HG02642 (cell line): ENCODE measurements around the gene TNFAIP2.

Source experiments
- ATAC-seq: cut with Tn5 transposase; IDR thresholded peaks from one replicate; pipeline ENCODE4 v1.9.1; 2021; ENCODE audit warnings: mild to moderate bottlenecking; ENCODE audit not compliant: unreplicated experiment, poor library complexity

The TNFAIP2 gene

GRCh38 chr14:103177376-103177775 lies 54.1 kb downstream of the TNFAIP2 start:
- ATAC-seq, result no peak

DNA sequence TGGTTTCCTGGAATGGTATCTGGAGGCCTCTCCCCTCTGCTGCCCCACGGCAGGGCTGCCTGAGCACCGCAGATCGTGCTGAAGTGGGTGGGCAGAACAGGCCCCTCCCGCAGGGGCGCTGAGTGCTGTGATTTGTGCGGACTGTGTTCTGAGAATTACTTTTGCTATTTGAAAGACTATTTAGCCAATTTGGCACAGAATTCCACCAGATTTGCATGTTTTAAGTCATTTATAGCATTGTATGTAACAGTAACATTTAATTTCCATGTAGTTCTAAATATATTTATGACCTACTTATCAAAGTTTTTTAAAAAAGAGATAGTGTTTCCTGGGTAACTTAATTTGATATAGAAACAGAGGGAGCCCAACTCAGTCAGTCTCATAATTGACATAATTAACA lies 55.3 kb downstream of the TNFAIP2 start:
- no peak for ATAC-seq

DNA sequence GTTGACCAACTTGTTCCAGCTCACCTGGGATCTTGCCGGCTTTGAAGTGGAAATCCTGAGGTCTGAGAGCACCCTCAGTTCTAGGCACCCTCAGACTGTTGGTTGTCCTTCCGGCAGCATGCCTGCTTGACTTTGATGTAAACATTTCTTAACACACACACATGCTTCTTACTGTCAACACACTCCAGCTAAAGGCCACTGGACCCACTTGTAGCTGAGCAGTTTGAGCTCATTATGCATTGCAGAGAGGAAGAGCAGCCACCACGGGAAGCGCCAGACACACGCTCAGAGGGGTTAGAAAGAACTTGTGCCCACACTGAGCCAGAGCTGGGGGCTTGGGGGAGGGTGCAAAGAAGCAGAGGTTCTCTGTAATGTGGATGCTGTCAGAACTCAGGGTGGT lies 55.8 kb downstream of the TNFAIP2 start:
- no peak for ATAC-seq

DNA sequence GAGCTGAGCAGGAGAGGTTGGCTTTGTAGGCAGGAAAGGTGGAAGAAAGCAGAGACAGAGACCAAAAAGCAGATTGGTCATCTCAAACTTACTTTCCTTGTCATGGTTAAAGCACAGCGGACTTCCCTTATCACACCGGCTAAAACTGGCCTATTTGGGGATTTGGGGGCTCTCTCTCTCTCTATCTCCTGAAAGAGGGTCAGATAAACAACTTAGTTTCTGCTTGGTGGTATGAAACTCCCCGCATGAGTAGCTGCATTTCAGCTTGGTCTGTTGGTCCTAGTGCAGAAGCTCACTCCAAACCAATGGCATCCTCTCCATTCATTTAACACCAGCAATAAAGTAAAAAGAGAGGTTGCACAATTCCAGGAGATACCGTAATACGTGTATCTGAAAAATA lies 57.1 kb downstream of the TNFAIP2 start:
- ATAC-seq, result no peak

GRCh38 chr14:103184046-103184445 lies 60.8 kb downstream of the TNFAIP2 start:
- ATAC-seq, result no peak

DNA sequence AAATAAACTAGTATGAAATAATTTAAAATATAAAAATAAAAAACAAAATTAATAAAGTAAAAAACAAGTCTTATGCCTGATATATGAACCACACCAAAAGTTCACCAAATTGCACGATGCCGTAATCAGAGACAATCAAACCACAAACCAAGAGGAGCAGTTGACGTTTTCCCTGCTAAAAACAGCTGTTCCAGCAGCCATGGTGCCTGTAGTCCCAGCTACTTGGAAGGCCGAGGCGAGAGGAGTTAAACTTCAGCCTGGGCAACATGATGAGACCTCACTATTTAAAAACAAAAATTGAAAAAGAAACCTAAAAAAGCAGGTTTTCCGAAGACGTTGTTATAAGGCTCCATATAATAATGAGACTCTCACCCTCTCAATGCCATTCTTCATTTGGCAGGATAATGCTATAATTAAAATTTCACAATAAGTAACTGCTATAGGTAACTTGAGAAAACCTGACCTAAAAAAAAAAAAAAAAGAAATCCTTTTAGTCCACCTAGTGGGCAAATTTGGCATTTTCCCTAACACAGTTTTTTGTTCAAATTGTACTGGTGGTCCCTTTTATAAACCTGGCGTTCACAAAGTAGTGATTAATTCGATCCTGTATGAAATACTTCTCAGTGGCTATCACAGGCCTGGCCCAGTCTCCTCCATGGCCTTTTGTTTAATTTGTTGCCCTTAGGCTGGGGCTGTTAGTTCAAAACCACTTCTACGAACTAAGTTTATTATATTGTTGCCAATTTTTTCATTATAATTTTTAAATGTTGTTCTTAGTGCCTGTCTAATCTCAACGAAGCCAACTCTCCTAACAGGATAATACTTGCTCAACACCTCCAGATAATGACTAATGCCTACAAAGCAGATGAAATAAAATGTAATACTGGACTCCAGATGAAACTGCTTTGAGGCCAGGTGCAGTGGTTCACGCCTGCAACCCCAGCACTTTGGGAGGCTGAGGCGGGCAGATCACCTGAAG lies 62.1 kb downstream of the TNFAIP2 start:
- no peak for ATAC-seq

DNA sequence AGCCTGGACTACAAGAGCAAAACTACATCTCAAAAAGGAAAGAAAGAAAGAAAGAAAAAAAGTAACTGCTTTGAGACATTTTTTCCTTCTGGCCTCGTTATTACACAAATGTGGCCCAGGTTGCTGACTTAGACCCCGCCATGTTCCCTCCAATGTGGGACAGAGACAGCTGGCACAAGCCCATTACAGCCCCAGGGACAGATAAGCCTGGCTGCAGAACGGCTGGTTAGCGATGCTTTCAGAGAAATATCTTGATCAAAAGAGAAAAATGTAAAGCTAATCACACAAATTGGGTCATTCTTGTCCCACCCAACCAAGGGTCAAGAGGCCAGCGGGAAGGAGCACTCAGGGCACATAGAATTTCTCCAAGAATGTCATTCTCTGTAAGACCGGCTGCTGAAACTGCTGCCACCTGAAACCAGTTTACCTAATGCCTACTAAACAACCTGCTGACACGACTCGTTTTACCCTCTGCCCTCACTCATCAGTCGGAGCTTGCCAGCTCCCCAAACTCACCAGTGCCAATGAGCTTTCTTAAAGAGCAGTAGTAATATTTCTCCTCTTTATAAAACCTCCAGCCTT lies 63.1 kb downstream of the TNFAIP2 start:
- ATAC-seq, result no peak
